HG02840 (cell line): ENCODE data around the gene ZBTB8A.

Experiments
- ATAC-seq: cut with Tn5 transposase; IDR thresholded peaks from one replicate; pipeline ENCODE4 v1.9.1; 2021; ENCODE audit warnings: mild to moderate bottlenecking, moderate library complexity, moderate number of reproducible peaks; ENCODE audit not compliant: unreplicated experiment, low FRiP score

ZBTB8A gene

GRCh38 chr1:32651461-32652073 lies 112.3 kb downstream of the ZBTB8A start:
- no peak for ATAC-seq

DNA sequence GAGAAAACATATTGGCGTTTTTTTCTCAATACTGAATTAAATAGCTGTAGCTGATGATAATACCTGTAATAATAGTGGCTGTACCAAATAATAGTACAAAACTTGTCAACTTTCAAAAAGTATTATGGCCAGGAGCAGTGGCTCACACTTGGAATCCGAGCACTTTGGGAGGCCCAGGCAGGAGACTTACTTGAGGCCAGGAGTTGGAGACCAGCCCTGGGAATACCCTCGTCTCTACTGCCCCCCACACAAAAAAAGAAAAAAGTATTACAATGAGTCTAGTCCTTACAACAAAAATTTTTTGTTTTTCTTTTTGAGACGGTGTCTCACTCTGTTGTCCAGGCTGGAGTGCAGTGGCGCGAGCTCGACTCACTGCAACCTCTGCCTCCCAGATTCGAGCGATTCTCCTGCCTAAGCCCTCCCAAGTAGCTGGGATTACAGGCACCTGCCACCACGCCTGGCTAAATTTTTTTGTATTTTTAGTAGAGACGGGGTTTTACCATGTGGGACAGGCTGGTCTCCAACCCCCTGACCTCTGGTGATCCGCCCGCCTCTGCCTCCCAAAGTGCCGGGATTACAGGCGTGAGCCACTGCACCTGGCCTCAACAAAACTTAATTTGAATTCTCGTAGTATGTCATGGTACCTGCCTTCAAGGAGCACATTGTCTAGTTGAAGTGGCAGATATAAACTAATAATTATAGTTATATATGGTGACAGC lies 113.2 kb downstream of the ZBTB8A start:
- no peak for ATAC-seq
